Smooth muscle cell (in vitro differentiated cells): ENCODE measurements around the gene HEG1. TPM values are rescaled to one million over a fixed set of nuclear protein-coding genes. Genes with fewer than 3 reads are reported as not detected.

ENCODE experiments used
- DNase-seq: peaks from one replicate; lab custom pipeline; 2025; ENCODE audit not compliant: unreplicated experiment; lab: John Stamatoyannopoulos, UW
- H2AFZ ChIP-seq: fragments of 200-600 bp; sonication (generic); 2 replicates; pipeline ENCODE4 v1.6.0; 2016; ENCODE audit warnings: antibody characterized with exemption, low read depth, mild to moderate bottlenecking
- H3F3A ChIP-seq: fragments of 200-600 bp; sonication (generic); 2 replicates; pipeline ENCODE4 v1.6.0; 2017; ENCODE audit warnings: antibody characterized with exemption, low read depth
- H3K27ac ChIP-seq: fragments of 200-600 bp; sonication (generic); 2 replicates; pipeline ENCODE4 v1.5.1; 2016; ENCODE audit warnings: low read depth, mild to moderate bottlenecking
- H3K27me3 ChIP-seq: fragments of 200-600 bp; sonication (generic); 2 replicates; pipeline ENCODE4 v1.6.1; 2016; ENCODE audit warnings: low read depth, mild to moderate bottlenecking
- H3K36me3 ChIP-seq: fragments of 200-600 bp; sonication (generic); 2 replicates; pipeline ENCODE4 v1.5.1; 2016; ENCODE audit warnings: low read depth
- H3K4me1 ChIP-seq: fragments of 200-600 bp; sonication (generic); 2 replicates; pipeline ENCODE4 v1.5.1; 2016; ENCODE audit warnings: low read depth
- H3K4me2 ChIP-seq: fragments of 200-600 bp; sonication (generic); 2 replicates; pipeline ENCODE4 v1.6.0; 2016; ENCODE audit warnings: mild to moderate bottlenecking
- H3K4me3 ChIP-seq: fragments of 200-600 bp; sonication (generic); 2 replicates; pipeline ENCODE4 v1.5.1; 2016; ENCODE audit warnings: mild to moderate bottlenecking
- H3K79me2 ChIP-seq: fragments of 200-600 bp; sonication (generic); 2 replicates; pipeline ENCODE4 v1.6.0; 2016; ENCODE audit warnings: low read depth, mild to moderate bottlenecking
- H3K9ac ChIP-seq: fragments of 200-600 bp; sonication (generic); 2 replicates; pipeline ENCODE4 v1.6.0; 2016; ENCODE audit warnings: low read depth
- H3K9me3 ChIP-seq: fragments of 200-600 bp; sonication (generic); replicated peaks from 2 replicates; pipeline ENCODE4 v1.5.1; 2016; ENCODE audit warnings: low read depth
- H4K20me1 ChIP-seq: fragments of 200-600 bp; sonication (generic); 2 replicates; pipeline ENCODE4 v1.6.0; 2016; ENCODE audit warnings: low read depth
- WGBS: methylation state at CpG from one replicate; pipeline ENCODE4 v1.1.7; 2016; ENCODE audit warnings: low lambda C conversion rate; 5-methylcytosine and 5-hydroxymethylcytosine counted together
- polyA plus RNA-seq: library from polyadenylated mRNA; unstranded; fragments of >200 nt; fragmentation: Nextera tagmentation; extraction: Ambion mirVana; gene quantifications from 2 replicates; pipeline ENCODE4 v1.2.1, GENCODE V29; 2016
- total RNA-seq: library from RNA; depleted of rRNA; stranded (reverse); fragments of >200 nt; gene quantifications from 2 replicates; pipeline ENCODE4 v1.2.3, GENCODE V29; 2014
- TF ChIP-seq, protein P1 (sequence below): fragments of 200-600 bp; sonication (generic); IDR thresholded peaks from 2 replicates; pipeline ENCODE4 v1.5.1; 2017; ENCODE audit warnings: borderline replicate concordance, mild to moderate bottlenecking, antibody characterized with exemption; ENCODE audit not compliant: insufficient read depth, poor library complexity, severe bottlenecking

The HEG1 gene
- total and polyA plus RNA-seq, 2 experiments from 2014 or later = 28.0 to 50.3 TPM

DNA sequence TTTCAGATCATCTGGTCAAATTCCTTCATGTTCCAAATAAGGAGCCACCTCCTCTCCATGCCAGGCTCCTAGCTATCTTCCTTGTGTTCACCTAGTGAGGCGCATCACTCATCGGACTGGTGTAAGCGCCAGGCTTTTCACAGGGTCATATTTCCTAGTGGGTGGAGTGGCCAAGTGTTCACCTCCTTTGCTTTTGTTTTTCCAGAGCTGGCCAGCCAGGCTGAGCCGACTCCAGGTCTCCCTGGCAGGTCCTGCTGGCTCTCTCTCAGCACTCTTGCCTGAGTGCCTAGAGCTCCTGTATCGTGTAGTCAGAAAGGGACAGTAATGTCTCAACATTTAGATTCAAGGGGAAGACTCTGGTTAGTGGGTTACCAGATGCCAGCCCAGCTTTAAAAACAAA, 31.0 kb downstream of the HEG1 start:
- no peak overlapping the region for H3K27ac ChIP-seq
- no peak overlapping the region for H2AFZ ChIP-seq

DNA sequence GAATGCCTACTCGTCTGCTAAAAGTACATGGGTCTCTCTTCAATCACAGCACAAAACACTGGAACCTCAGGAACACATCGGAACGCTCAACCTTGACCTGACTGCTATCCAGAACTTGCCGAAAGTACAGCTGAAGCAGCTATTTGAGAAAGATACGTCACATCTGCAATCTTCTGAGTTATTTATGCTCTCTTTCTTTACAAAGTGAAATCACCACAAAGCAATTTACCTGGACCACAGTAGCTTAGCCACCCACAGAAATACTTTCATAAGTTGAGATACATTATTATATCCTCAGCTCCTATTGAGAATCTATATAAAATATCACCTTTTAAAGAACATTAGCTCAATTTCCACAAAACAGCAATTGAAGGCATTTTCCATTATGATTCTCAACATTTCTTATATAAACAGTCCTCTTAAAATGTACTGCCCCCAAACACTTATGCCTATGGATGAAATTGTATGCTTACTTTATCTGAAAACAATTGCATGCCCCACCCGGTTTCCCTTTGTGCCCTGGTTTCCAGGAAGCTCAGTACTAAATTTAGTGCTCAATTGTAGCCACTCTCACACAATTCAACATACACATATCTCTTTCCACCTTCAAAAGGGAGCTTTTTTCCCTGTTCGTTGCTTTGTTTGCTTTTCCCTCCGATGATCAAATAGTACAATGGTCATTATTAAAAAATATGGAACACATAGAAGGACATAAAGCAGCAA, 31.8 kb downstream of the HEG1 start:
- peaks cover 47% of the 10 kb centered on the region for H3K36me3 ChIP-seq
- H3K79me2 ChIP-seq = peaks cover 51% of the 10 kb centered on the region
- no peak overlapping the region for H3K4me2 ChIP-seq
- no peaks in the 10 kb centered on the region for H3F3A ChIP-seq
- H3K4me1 ChIP-seq = no peaks in the 10 kb centered on the region
- 91% methylated on average over 8 of the region's 8 CpGs for WGBS
- DNase-seq = no peak
- no peak overlapping the region for H3K4me3 ChIP-seq
- TF ChIP-seq, protein P1, sequence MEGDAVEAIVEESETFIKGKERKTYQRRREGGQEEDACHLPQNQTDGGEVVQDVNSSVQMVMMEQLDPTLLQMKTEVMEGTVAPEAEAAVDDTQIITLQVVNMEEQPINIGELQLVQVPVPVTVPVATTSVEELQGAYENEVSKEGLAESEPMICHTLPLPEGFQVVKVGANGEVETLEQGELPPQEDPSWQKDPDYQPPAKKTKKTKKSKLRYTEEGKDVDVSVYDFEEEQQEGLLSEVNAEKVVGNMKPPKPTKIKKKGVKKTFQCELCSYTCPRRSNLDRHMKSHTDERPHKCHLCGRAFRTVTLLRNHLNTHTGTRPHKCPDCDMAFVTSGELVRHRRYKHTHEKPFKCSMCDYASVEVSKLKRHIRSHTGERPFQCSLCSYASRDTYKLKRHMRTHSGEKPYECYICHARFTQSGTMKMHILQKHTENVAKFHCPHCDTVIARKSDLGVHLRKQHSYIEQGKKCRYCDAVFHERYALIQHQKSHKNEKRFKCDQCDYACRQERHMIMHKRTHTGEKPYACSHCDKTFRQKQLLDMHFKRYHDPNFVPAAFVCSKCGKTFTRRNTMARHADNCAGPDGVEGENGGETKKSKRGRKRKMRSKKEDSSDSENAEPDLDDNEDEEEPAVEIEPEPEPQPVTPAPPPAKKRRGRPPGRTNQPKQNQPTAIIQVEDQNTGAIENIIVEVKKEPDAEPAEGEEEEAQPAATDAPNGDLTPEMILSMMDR = no peak
- H4K20me1 ChIP-seq = peaks cover 43% of the 10 kb centered on the region
- H3K9ac ChIP-seq = no peak overlapping the region
- H3K27me3 ChIP-seq = no peaks in the 10 kb centered on the region
- no peak overlapping the region for H2AFZ ChIP-seq
- H3K27ac ChIP-seq = no peak overlapping the region
- H3K9me3 ChIP-seq = no peaks in the 10 kb centered on the region

More for the DNA sequence above, 31.0 kb downstream of the HEG1 start:
- Histone ChIP-seq H3K4me3 (no peak overlapping the region), H3K4me1 (no peaks in the 10 kb centered on the region), H3K27me3 (no peaks in the 10 kb centered on the region), H3F3A (no peaks in the 10 kb centered on the region), H3K79me2 (peaks cover 58% of the 10 kb centered on the region), H3K9ac (no peak overlapping the region), H3K4me2 (no peak overlapping the region), H3K9me3 (no peaks in the 10 kb centered on the region), H4K20me1 (peaks cover 50% of the 10 kb centered on the region), H3K36me3 (peaks cover 44% of the 10 kb centered on the region)
- TF ChIP-seq, protein P1 = no peak
- 92% methylated on average over 5 of the region's 5 CpGs for WGBS
- DNase-seq = no peak

DNA sequence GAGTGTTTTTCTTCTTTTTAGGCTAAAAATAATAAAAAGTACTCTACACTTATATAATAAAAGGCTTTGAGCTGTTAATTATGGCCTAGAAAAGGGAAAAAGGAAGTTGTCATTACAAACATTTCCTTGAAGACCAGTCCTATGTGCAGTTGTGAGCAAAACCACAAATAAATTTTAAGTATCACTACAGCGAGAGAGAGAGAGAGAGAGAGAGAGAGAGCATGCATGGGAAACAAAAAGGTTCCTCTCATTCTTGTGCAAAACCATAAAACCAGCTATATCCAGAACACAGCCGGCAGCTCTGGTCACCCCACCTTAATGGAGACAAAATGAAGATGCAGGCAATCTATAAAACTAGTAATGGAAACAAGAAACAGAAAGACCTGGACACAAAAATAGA, 33.6 kb downstream of the HEG1 start:
- Histone ChIP-seq H3F3A (no peaks in the 10 kb centered on the region), H3K4me3 (no peak overlapping the region), H3K79me2 (peaks cover 47% of the 10 kb centered on the region), H3K36me3 (peaks cover 53% of the 10 kb centered on the region), H3K27me3 (no peaks in the 10 kb centered on the region), H3K27ac (no peak overlapping the region), H3K4me1 (no peaks in the 10 kb centered on the region), H4K20me1 (peaks cover 43% of the 10 kb centered on the region), H3K9me3 (no peaks in the 10 kb centered on the region), H3K4me2 (no peak overlapping the region), H2AFZ (no peak overlapping the region), H3K9ac (no peak overlapping the region)
- DNase-seq = no peak
- TF ChIP-seq, protein P1 = no peak
- WGBS = 68% methylated on average over 2 of the region's 2 CpGs

DNA sequence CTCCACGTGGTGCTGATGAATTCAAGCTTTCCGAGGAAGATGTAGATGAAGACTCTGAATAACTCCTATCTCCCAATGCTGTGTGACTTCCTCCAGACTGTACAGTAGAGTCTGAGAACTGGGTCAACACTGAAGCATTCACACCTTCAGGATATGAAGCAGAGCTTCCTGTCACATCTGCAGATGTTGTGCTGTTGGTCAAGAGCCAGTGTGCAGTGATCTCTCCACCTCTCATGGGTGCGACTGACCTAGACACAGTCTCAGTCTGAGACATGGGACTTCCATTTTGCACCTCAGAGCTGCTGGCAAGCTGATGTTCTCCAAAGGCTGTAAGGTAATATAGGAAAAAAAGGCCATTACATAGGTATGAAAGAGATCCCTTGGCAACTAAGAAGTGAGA, 36.5 kb downstream of the HEG1 start:
- Histone ChIP-seq H3K9ac (no peak overlapping the region), H3K4me1 (no peaks in the 10 kb centered on the region), H3K27ac (no peak overlapping the region), H3K4me3 (no peak overlapping the region), H3K27me3 (no peaks in the 10 kb centered on the region), H3K36me3 (peaks cover 40% of the 10 kb centered on the region), H3F3A (no peaks in the 10 kb centered on the region), H3K79me2 (peaks cover 30% of the 10 kb centered on the region), H3K4me2 (no peak overlapping the region), H2AFZ (no peak overlapping the region), H4K20me1 (peaks cover 40% of the 10 kb centered on the region), H3K9me3 (no peaks in the 10 kb centered on the region)
- WGBS = 97% methylated on average over 3 of the region's 3 CpGs
- TF ChIP-seq, protein P1 = no peak
- DNase-seq = no peak
